Stimulated activated CD4-positive, alpha-beta T cell treated with anti-CD3 and anti-CD28 coated beads, Interleukin-15, amount 100 ng/mL, for 1 hour (primary cell): ENCODE results near the gene ARHGEF7.

Experiments
- DNase-seq, 2 donors: peaks; one replicate each; pipeline ENCODE4 v3.0.0-alpha.2; 2020; ENCODE audit warnings: low read depth in 1 of 2, low spot score in 1 of 2

The ARHGEF7 gene

GRCh38 chr13:111319998-111320911, 205.1 kb downstream of the ARHGEF7 start, which contains the start of gene TEX29:
Gene TEX29, plus strand, starts transcription at chr13:111320642. Its CDS starts 249 bp downstream, at chr13:111320891.
- no peak for DNase-seq

GRCh38 chr13:111322001-111322915, 207.1 kb downstream of the ARHGEF7 start:
- DNase-seq: no peak

GRCh38 chr13:111322916-111323331, 207.8 kb downstream of the ARHGEF7 start:
- no peak for DNase-seq

GRCh38 chr13:111323549-111323948, 208.4 kb downstream of the ARHGEF7 start:
- no peak for DNase-seq

DNA sequence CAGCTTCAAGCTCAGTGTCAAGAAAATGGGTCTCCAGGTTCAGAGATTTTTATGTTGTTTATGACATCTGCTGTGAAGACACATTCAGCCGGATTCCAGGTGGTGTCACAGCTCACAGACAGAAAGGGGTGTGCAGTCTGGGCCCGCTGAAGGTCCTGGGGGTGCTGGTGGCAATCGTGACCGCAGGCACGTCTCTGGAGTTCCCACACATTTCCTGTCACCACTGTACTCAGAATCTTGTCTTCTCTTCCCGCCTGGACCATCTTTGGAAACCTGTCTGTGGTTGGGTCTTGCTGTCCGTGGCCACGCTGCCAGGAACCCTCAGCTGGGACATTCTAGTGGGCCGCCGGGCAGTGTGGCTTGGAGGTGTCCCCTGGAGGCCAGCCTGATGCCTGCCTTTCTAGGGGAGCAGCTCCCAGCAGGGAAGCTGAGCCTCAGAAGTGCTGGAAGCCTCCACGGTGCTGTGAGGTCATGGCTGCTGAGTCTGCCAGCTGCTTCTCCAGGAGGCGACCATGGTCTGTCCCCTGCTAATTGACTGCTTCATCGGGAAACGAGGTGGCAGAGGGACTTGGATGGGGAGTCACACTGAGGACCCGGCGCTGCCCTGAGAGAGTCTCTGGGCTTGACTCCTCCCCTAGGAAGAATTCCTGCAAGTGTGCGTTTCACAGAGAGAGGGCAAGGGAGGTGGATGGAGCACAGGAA, 209.0 kb downstream of the ARHGEF7 start:
- DNase-seq: no peak

GRCh38 chr13:111324736-111325135, 209.6 kb downstream of the ARHGEF7 start:
- DNase-seq: no peak

GRCh38 chr13:111325146-111325890, 210.2 kb downstream of the ARHGEF7 start:
- no peak for DNase-seq

DNA sequence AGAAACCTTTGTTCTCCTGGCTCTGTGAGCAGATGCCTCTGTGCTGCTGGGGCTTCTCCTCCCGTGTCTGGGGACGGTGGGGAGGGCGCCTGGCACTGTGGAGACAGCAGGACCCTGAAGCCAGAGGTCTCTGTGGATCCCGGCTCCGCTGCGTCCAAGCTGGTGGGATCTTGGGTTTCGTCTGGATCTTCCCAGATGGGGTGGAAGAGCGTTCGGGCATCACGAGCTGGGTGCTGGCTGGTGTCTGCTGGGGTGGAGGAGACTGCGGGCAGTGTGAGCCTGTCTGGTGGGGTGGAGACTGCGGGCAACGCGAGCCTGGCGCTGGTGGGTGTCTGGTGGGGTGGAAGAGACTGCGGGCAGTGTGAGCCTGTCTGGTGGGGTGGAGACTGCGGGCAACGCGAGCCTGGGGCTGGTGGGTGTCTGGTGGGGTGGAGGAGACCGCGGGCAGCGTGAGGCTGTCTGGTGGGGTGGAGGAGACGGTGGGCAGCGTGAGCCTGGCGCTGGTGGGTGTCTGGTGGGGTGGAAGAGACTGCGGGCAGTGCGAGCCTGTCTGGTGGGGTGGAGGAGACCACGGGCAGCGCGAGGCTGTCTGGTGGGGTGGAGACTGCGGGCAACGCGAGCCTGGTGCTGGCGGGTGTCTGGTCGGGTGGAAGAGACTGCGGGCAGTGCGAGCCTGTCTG, 211.0 kb downstream of the ARHGEF7 start:
- DNase-seq: no peak

- no peak for DNase-seq
These were observed 211.5 kb downstream of the ARHGEF7 start for GRCh38 chr13:111326621-111326965.

DNA sequence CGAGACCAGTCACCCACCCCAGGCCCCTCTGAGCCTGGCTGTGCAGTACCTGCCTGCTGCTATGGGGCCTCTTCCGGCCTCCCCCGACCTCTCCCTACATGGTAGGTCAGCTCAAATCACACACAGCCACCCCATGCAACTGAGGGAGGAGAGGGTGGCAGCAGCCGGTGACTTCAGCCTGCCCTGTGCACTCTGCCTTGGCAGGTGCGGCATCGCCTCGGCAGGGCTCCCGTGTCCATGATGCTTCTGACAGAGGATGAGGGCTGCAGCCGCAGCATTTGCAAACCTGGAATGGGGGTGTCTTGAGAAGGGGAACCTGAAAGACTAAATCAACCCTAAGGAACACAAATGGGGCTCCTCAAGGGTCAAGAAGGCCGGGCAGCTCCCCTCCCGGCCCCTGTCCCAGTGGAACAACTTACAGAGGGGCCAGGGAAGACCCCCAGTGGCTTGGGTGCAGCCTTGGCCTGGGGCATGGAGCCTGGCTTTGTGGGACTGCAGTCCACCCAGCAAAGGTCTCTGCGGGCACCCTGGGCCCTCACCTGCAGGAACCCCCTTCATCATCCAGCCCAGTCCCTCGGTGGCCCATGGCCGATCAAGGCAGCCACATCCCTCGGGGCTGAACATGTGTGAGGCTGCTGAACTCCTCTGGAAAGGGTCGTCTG, 212.0 kb downstream of the ARHGEF7 start:
- DNase-seq: no peak

DNA sequence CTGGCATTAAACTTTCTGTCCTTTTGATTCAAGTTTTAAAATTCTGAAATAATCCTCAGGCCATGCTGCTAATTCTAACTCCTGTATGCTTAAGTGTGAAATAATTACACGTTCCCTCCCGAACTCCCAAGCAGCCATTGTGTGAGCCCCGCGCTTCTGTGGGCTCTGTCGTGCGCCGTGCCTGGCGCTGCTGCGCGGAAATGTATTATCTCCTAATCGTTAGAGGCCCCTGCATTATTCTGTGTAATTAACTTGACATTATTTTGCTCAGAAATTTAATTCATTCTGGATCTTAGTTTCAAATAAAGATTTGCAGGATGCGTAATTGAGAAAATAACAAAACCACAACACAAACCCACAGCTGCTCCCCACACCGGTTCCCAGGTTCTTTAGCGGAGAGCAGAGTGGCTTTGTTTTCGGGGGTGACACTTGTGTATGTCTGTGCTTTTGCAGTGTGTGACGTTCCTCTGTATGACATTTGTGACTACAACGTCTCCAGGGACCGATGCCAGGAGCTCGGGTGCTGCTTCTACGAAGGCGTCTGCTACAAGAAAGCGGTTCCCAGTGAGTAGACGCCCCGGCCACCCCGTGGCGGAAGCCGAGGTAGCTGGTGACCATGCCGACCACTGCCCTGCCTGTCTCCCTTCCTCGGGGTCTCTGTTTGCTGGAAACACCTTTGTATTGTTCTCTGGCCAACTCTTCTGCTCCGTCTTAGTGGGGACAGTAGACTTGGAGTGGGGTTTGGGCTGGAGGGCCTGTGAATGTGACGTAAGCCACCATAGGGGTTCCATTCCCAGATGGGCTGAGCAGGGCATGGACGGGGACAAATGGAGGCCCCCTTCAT, 212.8 kb downstream of the ARHGEF7 start:
- no peak for DNase-seq

- no peak for DNase-seq
These were observed 213.7 kb downstream of the ARHGEF7 start for GRCh38 chr13:111328574-111329410.

GRCh38 chr13:111329641-111330040, 214.5 kb downstream of the ARHGEF7 start:
- no peak for DNase-seq

- DNase-seq: no peak
These were observed 215.0 kb downstream of the ARHGEF7 start for GRCh38 chr13:111330066-111330610.

DNA sequence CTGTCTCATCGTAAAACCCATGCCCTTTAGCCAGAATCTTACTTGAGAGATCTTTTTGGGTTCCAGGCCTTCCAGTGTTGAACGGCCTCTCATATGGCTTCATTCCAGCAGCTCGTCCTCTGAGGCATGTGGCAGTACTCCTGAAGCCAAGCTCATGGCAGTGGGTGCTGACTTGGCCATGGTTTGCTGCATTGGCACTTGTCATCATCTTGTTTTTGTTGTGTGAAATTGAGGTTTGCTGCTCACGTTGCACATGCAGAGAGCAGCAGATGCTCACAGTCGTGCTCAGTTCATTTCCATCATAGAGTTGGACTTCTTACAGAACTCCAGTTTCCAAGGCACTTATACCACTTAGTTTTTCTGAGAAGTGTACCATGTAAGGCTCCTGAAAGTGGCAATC, 220.2 kb downstream of the ARHGEF7 start:
- no peak for DNase-seq

DNA sequence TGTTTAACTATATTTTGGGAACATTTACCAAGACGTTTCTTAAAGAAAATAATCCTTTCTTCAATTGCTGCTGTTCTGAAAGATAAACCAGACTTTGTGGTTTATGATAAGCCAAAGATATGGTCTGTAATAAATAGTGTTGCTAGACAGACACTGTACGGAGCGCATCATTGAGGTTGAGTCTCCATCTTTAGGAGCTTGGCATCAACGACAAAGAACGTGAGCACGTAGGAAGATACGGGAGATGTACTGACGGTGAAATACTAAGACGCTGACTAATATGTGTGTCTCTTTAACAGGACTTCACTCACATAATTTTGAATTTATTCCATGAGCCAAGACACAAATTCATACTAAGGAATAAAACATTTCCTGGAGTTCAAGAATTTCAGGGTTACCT, 221.6 kb downstream of the ARHGEF7 start:
- no peak for DNase-seq

DNA sequence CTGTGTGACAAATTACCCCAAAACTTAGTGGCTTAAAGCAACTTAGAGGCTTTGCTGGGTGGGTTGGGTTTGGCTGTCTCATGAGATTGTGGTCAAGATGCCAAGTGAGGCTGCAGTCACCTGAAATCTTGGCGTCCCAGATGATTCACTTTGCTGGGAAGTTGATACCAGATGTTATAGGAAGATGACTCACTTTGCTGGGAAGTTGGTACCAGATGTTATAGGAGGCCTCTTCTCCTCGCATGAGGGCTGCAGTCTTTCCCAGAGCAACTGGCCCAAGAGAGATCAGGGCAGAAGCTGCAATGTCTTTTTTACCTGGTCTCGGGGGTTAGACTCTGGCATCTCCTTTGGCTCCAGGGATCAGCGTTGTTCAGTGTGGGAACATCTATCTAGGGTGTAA, 222.1 kb downstream of the ARHGEF7 start:
- no peak for DNase-seq
